IPS-NIHi7 (cell line): Measurements from ENCODE around the gene IKZF2.

Experiments
- DNase-seq: peaks from one replicate; pipeline ENCODE4 v3.0.0; 2012; ENCODE audit warnings: mixed read lengths; ENCODE audit errors: extremely low spot score

Gene IKZF2

GRCh38 chr2:212958757-212959295, 192.6 kb downstream of the IKZF2 start:
- DNase-seq = no peak

DNA sequence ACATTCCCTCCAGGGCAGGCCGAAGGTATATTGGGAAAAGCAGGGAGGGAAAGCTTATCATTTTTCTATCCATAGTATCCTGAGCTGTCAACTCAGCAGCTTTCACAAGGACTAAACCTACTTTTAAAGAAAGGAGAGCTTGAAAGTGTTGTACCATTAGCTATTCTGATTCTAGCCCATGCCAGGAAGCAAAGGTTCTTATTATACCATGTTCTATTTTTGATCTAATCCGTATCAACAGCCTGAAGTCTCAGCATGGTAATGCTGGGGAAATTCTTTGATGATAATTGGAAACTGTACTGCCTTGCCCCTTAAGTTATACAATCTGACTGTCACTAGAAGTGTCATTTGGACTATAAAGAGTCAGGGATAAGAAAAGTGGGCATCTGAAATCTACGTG, 193.3 kb downstream of the IKZF2 start:
- no peak for DNase-seq

GRCh38 chr2:212957624-212958023, 193.8 kb downstream of the IKZF2 start:
- DNase-seq = no peak

DNA sequence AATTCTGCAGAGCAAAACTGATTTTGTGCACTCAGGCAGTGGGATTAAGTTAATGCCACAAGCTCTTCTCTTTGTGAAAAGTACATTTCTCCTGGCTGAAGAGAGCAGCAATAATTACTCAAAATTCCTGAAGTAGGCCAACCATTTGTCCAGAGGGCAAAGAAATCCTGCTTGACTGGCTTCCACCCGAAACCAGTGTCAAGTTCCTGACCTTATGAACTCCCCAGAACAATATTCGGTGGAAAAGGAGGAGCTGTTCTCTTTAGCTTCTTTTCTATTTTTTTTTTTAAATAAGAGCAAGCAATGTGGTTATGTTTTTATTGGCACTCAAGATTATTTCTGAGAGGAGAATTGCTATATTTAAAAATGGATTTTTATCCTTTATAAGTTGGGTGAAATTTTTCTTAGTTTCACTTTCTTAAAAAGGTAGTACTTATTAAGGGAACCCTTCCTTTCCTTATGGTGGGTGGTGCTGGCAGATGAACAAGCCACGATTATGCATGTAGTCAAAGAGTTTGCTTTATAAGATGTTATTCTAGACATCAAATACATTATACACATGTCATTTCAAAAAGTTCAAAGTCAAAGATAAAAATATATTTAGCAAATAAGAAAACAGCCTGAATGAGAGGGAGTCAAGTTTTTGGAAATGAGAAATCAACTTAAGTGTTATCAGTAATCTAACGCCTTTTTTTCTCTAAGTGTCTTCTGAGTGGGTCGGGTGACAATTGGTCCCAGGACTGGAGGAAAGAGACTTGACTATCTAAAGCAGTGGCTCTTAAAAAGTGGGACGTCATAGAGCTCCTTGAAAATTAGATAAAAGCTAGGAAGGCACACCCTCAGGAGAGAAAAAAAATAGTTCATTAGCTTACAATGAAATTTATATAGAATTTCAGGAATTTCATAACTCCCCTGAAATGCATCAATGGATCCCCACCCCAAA, 194.5 kb downstream of the IKZF2 start:
- DNase-seq = no peak

DNA sequence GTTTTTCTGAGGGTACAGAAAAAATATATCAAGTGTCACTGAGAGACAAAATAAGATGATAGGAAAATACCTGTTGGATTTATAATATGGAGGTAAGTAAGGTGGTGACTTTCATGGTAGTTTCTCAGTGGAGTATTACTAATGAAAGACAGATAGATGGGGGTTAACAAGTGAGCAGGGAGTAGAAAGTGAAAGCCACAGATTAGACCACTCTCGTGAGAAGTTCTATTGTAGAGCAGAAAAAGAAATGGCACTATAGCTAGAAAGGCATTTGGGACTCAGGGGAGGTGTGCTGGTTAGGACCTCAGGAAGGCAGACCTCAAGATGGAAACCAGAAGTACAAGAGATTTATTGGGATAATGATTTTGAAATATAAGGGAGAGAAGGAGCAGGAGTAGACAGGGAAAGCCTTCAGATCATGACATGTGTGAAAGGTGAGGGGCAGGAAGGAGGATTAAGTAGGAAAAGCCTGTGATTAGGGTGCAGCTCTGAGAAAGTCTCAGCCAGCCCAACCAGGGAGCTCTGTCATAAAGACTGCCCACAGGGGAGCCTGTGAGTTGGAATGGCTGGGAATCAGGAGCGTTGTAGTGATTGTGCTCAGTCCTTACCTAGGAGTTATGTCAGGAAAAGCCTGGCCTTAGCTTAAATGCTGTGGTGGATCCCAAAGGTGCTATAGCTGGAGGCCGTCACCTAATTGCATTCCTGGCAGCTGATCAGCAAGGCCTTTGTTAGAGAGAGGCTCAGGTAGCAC, 198.1 kb downstream of the IKZF2 start:
- no peak for DNase-seq

- DNase-seq = no peak
Measured at GRCh38 chr2:212949786-212950185, 201.6 kb downstream of the IKZF2 start.
